ENCODE data around the gene ASMT.

DNA sequence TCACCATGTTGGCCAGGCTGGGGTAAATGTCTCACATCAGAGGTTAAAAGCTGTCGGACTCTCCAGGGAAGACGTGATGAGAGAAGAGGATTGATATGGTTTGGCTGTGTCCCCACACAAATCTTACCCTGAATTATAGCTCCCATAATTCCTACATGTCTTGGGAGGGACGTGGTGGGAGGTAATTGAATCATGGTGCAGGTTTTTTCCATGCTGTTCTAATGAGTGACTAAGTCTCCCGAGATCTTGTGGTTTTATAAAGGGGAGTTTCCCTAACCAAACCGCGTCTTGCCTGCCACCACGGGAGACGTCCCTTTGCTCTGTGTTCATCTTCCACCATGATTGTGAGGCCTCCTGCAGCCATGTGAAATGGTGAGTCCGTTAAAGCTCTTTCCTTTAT lies 64.4 kb downstream of the ASMT start:
- TF ChIP-seq TAF1 (IDR thresholded peaks at IDR 0.05; ENCODE audit: low read depth, low read length) (no peak), POLR2A (IDR thresholded peaks at IDR 0.05; ENCODE audit: low read depth, low read length) (no peak), POLR2AphosphoS5 (IDR thresholded peaks at IDR 0.05; ENCODE audit: low read depth, low read length) (no peak), POU2F2 (IDR thresholded peaks at IDR 0.05; ENCODE audit: low read depth, low read length) (no peak), PAX5 (IDR thresholded peaks at IDR 0.05; ENCODE audit: insufficient read depth, low read length, severe bottlenecking) (no peak), SPI1 (IDR thresholded peaks at IDR 0.05; ENCODE audit: low read depth, low read length) (no peak)

All from GM12891 (cell line).